HepG2 (cell line): Measurements from ENCODE around the gene BCL2L13. TPM values are rescaled to one million over a fixed set of nuclear protein-coding genes. Genes with fewer than 3 reads are reported as not detected.

ENCODE experiments used
- ATAC-seq: fragments of 200-7000 bp; cut with Tn5 transposase; 3 replicates; pipeline ENCODE4 v1.9.1; 2020; ENCODE audit warnings: mild to moderate bottlenecking, moderate library complexity
- BruUV-seq: library from RNA; stranded (reverse); fragments of 400-500 nt; replicated peaks from 2 replicates; lab custom pipeline; 2021; lab: Mats Ljungman, UMichigan
- CTCF ChIA-PET: fragments of 300-600 bp; formaldehyde crosslinking; extraction: SDS; loops from one replicate; lab custom pipeline; 2021; ENCODE audit warnings: low total read pairs, inconsistent platforms, low intra/inter-chr PET ratio; lab: Yijun Ruan, JAX
- POLR2A ChIA-PET: fragments of 350-600 bp; sonication (Branson Sonifier 250); formaldehyde crosslinking; loops from one replicate; lab custom pipeline; 2020; ENCODE audit warnings: antibody characterized with exemption, inconsistent platforms; lab: Yijun Ruan, JAX
- DNase-seq: peaks from one replicate; pipeline ENCODE4 v3.0.0-alpha.2; 2015; ENCODE audit warnings: low spot score
- FAIRE-seq: peaks from 3 replicates; lab custom pipeline; 2011; peaks lifted over from hg19 to GRCh38; lab: Jason Lieb, UNC
- H2AFZ ChIP-seq: one replicate; pipeline ENCODE4 v1.6.1; 2011; ENCODE audit warnings: low read length, inconsistent platforms
- H3K27ac ChIP-seq: fragments of 300-600 bp; 3 replicates; pipeline ENCODE4 v1.8.0; 2011; ENCODE audit warnings: mixed run types, mild to moderate bottlenecking, mixed read lengths, low read length, inconsistent platforms; ENCODE audit not compliant: insufficient read depth; ENCODE audit errors: extremely low read length
- H3K27me3 ChIP-seq, 2 experiments: fragments of 200-600 bp in 1 of 2; 2 replicates in 1 of 2; 3 replicates in 1 of 2; pipeline versions ENCODE4 v1.6.0 to v1.8.0; 2011; ENCODE audit warnings: low read length in 2 of 2, mild to moderate bottlenecking in 2 of 2, moderate library complexity in 2 of 2, inconsistent platforms in 1 of 2; ENCODE audit not compliant: insufficient read depth in 2 of 2, control insufficient read depth in 1 of 2
- H3K36me3 ChIP-seq, 2 experiments: fragments of 200-600 bp in 1 of 2; replicated peaks in 1 of 2; 2 replicates in 1 of 2; 3 replicates in 1 of 2; pipeline versions ENCODE4 v1.5.1 to v1.8.0; 2011; ENCODE audit warnings: low read length in 2 of 2, inconsistent platforms in 1 of 2; ENCODE audit not compliant: insufficient read depth in 2 of 2, control insufficient read depth in 1 of 2
- H3K4me1 ChIP-seq: 2 replicates; pipeline ENCODE4 v1.5.1; 2012; ENCODE audit warnings: low read length, inconsistent platforms; ENCODE audit not compliant: insufficient read depth
- H3K4me2 ChIP-seq: 2 replicates; pipeline ENCODE4 v1.6.0; 2011; ENCODE audit warnings: low read depth, low read length, inconsistent platforms
- H3K4me3 ChIP-seq, 3 experiments: fragments of 200-600 bp in 1 of 3; sonication (generic), shearing (Covaris generic) in 1 of 3; replicated peaks in 1 of 3; 2 replicates each; pipeline ENCODE4 v1.5.1; 2011 to 2016; ENCODE audit warnings: low read length in 3 of 3, inconsistent platforms in 2 of 3, low read depth in 2 of 3, mild to moderate bottlenecking in 2 of 3, control low read depth in 1 of 3, mixed read lengths in 1 of 3; ENCODE audit not compliant: insufficient read depth in 1 of 3
- H3K79me2 ChIP-seq: one replicate; pipeline ENCODE4 v1.6.1; 2011; ENCODE audit warnings: low read length, inconsistent platforms; ENCODE audit not compliant: insufficient read depth
- H3K9ac ChIP-seq: 2 replicates; pipeline ENCODE4 v1.6.0; 2011; ENCODE audit warnings: mild to moderate bottlenecking, low read depth, low read length, inconsistent platforms; ENCODE audit not compliant: insufficient read depth
- H3K9me3 ChIP-seq: 2 replicates; pipeline ENCODE4 v1.5.1; 2012; ENCODE audit warnings: mild to moderate bottlenecking, low read length
- H4K20me1 ChIP-seq: 2 replicates; pipeline ENCODE4 v1.6.0; 2011; ENCODE audit warnings: inconsistent platforms, mild to moderate bottlenecking, low read length, moderate library complexity; ENCODE audit not compliant: insufficient read depth
- FOSL2 ChIP-seq: sonication (generic); formaldehyde crosslinking; IDR thresholded peaks from 2 replicates; pipeline ENCODE4 v1.4.0; 2020; ENCODE audit warnings: missing genetic modification reagents
- FOXJ3 ChIP-seq: sonication (generic); formaldehyde crosslinking; IDR thresholded peaks from 2 replicates; pipeline ENCODE4 v1.4.0; 2020; ENCODE audit warnings: missing genetic modification reagents, mild to moderate bottlenecking, borderline replicate concordance
- HOXA3 ChIP-seq: sonication (generic); formaldehyde crosslinking; IDR thresholded peaks from 2 replicates; pipeline ENCODE4 v1.5.0; 2020; ENCODE audit warnings: missing genetic modification reagents
- NFKBIZ ChIP-seq: IDR thresholded peaks from 2 replicates; pipeline ENCODE4 v1.6.1; 2018; ENCODE audit warnings: missing genetic modification reagents, missing compliant biosample characterization
- PAF1 ChIP-seq: IDR thresholded peaks from 2 replicates; pipeline ENCODE4 v1.6.1; 2016; ENCODE audit warnings: missing genetic modification reagents, missing compliant biosample characterization
- RCOR2 ChIP-seq: IDR thresholded peaks from 2 replicates; pipeline ENCODE4 v1.6.1; 2016; ENCODE audit warnings: missing biosample characterization, missing genetic modification reagents
- SYNCRIP ChIP-seq: fragments of 200-400 bp; formaldehyde crosslinking; IDR thresholded peaks from 2 replicates; pipeline ENCODE4 v1.6.1; 2018; ENCODE audit warnings: mild to moderate bottlenecking, low read depth, low read length; ENCODE audit not compliant: insufficient read depth
- ZNF607 ChIP-seq: sonication (generic); formaldehyde crosslinking; IDR thresholded peaks from 2 replicates; pipeline ENCODE4 v1.5.1; 2020; ENCODE audit warnings: missing genetic modification reagents, mild to moderate bottlenecking, borderline replicate concordance
- WGBS: methylation state at CpG from one replicate; pipeline ENCODE4 v1.1.6; 2017; ENCODE audit warnings: low lambda C conversion rate; 5-methylcytosine and 5-hydroxymethylcytosine counted together
- in situ Hi-C: cut with HindIII; loops from 2 replicates; pipeline ENCODE4 v1.10.0; 2017; ENCODE audit warnings: low pct_unique_long_range_greater_than_20kb; ENCODE audit not compliant: extremely low pct_ligation_motif_present
- intact Hi-C: fragments of 100-400 bp; cut with micrococcal nuclease; formaldehyde crosslinking; loops from one replicate; pipeline ENCODE4 v1.10.0; 2022; ENCODE audit not compliant: unreplicated experiment
- polyA plus RNA-seq, 8 experiments: library from polyadenylated mRNA; depleted of rRNA in 3 of 8; stranded (reverse) in 7 of 8; unstranded in 1 of 8; fragments of >200 nt; fragmentation: Illumina TruSeq in 4 of 8; extraction: Trizol in 4 of 8; gene quantifications; 2 replicates each; pipeline versions ENCODE4 v1.2.1 to v1.2.3, GENCODE V29; 2011 to 2016; ENCODE audit warnings: low read depth in 4 of 8, missing spikeins in 1 of 8, mixed read lengths in 1 of 8; ENCODE audit not compliant: insufficient read depth in 1 of 8
- total RNA-seq, 5 experiments: library from RNA; depleted of rRNA; stranded (reverse); fragments of >200 nt; fragmentation: Illumina TruSeq; extraction: Trizol; gene quantifications; 2 replicates each; pipeline ENCODE4 v1.2.3, GENCODE V29; 2016; ENCODE audit warnings: low read depth in 1 of 5
- TF ChIP-seq, protein P1 (sequence below): conservative IDR thresholded peaks from 2 replicates; pipeline ENCODE4 v1.6.1; 2018; ENCODE audit warnings: missing genetic modification reagents
- TF ChIP-seq, protein P2 (sequence below): IDR thresholded peaks from 2 replicates; pipeline ENCODE4 v1.6.1; 2016; ENCODE audit warnings: low read depth, missing genetic modification reagents, missing compliant biosample characterization
- TF ChIP-seq, protein P3 (sequence below), 2 experiments: IDR thresholded peaks; 2 replicates each; pipeline ENCODE4 v1.6.1; 2011 to 2012; ENCODE audit warnings: low read length in 2 of 2, borderline replicate concordance in 1 of 2, low read depth in 1 of 2, mild to moderate bottlenecking in 1 of 2, moderate library complexity in 1 of 2

BCL2L13 gene
- total and polyA plus RNA-seq, 2 of the 13 experiments (the other 11 are each of a cell fraction or from before 2014, with no cell fraction given): 13.5 to 14.6 TPM

DNA sequence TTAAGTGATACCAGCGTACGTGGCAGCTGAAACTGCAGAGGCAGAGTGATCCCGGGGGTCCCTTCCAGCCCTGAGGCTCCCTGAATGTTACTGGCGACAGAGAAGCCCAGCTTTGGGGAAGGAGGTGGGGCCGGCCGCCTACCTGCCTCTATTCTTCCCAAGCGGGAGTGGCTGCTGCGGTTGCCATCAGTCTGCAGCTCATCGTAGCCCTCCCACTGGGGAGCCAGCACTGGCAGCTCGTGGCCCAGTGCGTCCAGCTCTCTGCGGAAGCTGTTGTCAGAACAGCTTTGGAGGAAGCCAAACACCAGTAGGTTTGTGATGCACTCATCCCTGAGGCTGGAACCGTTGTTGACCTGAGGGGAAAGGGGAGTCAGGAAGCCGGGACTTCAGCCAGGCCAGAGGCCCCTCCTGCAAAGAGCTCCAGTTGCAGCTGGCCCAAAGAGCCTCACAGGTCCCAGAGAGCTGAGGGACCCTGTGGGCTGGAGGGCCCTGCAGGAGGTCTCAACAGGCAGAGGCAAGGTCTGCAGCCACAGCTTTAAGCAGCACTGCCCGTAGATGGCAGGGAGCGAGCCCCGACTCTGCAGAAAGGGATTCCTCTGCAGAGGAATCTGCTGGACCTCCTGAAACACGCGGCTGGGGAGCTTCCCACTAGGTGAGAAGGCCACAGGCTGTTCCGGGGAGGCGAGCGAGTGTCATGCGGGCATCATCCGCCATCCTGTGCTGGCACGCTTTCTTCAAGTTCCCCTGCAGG is 105.3 kb downstream of the BCL2L13 start (continued):
- TF ChIP-seq, protein P1, sequence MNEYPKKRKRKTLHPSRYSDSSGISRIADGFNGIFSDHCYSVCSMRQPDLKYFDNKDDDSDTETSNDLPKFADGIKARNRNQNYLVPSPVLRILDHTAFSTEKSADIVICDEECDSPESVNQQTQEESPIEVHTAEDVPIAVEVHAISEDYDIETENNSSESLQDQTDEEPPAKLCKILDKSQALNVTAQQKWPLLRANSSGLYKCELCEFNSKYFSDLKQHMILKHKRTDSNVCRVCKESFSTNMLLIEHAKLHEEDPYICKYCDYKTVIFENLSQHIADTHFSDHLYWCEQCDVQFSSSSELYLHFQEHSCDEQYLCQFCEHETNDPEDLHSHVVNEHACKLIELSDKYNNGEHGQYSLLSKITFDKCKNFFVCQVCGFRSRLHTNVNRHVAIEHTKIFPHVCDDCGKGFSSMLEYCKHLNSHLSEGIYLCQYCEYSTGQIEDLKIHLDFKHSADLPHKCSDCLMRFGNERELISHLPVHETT (CRISPR knock-in tag): no peak

DNA sequence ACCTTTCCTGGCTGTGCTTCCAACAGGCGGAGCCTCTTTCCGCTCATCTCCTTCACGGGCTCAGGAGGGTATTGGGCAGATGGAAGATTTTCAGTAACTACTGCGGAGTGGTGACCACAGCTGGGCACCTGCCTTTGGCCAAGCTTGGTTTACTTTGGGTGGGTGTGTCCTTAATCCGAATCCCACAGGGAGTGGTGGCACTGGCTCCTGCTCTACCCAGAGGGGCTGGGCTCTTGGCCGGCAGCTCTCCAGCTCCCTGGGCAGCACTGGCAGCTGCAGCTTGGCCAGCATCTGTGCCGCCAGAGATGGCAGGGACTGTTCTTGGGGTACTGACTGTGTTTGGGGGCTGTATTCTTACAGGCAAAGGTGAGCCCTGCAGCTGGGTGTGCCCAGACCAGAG is 105.9 kb downstream of the BCL2L13 start:
- CTCF ChIA-PET: no interaction called here
- no peak for FAIRE-seq
- Histone ChIP-seq H3K36me3 (peaks cover 2 to 4% of the 10 kb centered on the region in 2 experiments; a peak in 3 of 5 replicates), H3K9ac (no peak overlapping the region), H4K20me1 (no peaks in the 10 kb centered on the region), H3K4me2 (no peak overlapping the region), H3K27me3 (no peaks in the 10 kb centered on the region), H3K27ac (no peak overlapping the region), H3K9me3 (no peaks in the 10 kb centered on the region)
- TF ChIP-seq ZNF607 (CRISPR knock-in tag): no peak
- no peak for TF ChIP-seq FOXJ3 (CRISPR knock-in tag)
- TF ChIP-seq, protein P2, sequence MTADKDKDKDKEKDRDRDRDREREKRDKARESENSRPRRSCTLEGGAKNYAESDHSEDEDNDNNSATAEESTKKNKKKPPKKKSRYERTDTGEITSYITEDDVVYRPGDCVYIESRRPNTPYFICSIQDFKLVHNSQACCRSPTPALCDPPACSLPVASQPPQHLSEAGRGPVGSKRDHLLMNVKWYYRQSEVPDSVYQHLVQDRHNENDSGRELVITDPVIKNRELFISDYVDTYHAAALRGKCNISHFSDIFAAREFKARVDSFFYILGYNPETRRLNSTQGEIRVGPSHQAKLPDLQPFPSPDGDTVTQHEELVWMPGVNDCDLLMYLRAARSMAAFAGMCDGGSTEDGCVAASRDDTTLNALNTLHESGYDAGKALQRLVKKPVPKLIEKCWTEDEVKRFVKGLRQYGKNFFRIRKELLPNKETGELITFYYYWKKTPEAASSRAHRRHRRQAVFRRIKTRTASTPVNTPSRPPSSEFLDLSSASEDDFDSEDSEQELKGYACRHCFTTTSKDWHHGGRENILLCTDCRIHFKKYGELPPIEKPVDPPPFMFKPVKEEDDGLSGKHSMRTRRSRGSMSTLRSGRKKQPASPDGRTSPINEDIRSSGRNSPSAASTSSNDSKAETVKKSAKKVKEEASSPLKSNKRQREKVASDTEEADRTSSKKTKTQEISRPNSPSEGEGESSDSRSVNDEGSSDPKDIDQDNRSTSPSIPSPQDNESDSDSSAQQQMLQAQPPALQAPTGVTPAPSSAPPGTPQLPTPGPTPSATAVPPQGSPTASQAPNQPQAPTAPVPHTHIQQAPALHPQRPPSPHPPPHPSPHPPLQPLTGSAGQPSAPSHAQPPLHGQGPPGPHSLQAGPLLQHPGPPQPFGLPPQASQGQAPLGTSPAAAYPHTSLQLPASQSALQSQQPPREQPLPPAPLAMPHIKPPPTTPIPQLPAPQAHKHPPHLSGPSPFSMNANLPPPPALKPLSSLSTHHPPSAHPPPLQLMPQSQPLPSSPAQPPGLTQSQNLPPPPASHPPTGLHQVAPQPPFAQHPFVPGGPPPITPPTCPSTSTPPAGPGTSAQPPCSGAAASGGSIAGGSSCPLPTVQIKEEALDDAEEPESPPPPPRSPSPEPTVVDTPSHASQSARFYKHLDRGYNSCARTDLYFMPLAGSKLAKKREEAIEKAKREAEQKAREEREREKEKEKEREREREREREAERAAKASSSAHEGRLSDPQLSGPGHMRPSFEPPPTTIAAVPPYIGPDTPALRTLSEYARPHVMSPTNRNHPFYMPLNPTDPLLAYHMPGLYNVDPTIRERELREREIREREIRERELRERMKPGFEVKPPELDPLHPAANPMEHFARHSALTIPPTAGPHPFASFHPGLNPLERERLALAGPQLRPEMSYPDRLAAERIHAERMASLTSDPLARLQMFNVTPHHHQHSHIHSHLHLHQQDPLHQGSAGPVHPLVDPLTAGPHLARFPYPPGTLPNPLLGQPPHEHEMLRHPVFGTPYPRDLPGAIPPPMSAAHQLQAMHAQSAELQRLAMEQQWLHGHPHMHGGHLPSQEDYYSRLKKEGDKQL (CRISPR knock-in tag): no peak
- TF ChIP-seq, protein P3, sequence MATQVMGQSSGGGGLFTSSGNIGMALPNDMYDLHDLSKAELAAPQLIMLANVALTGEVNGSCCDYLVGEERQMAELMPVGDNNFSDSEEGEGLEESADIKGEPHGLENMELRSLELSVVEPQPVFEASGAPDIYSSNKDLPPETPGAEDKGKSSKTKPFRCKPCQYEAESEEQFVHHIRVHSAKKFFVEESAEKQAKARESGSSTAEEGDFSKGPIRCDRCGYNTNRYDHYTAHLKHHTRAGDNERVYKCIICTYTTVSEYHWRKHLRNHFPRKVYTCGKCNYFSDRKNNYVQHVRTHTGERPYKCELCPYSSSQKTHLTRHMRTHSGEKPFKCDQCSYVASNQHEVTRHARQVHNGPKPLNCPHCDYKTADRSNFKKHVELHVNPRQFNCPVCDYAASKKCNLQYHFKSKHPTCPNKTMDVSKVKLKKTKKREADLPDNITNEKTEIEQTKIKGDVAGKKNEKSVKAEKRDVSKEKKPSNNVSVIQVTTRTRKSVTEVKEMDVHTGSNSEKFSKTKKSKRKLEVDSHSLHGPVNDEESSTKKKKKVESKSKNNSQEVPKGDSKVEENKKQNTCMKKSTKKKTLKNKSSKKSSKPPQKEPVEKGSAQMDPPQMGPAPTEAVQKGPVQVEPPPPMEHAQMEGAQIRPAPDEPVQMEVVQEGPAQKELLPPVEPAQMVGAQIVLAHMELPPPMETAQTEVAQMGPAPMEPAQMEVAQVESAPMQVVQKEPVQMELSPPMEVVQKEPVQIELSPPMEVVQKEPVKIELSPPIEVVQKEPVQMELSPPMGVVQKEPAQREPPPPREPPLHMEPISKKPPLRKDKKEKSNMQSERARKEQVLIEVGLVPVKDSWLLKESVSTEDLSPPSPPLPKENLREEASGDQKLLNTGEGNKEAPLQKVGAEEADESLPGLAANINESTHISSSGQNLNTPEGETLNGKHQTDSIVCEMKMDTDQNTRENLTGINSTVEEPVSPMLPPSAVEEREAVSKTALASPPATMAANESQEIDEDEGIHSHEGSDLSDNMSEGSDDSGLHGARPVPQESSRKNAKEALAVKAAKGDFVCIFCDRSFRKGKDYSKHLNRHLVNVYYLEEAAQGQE (IDR thresholded peaks at IDR 0.05; ENCODE audit: borderline replicate concordance in 1 of 2, low read depth in 1 of 2, low read length in 2 of 2): no peak
- no peak for TF ChIP-seq RCOR2 (CRISPR knock-in tag)
- TF ChIP-seq SYNCRIP: no peak
- TF ChIP-seq NFKBIZ (CRISPR knock-in tag): no peak
- TF ChIP-seq PAF1 (CRISPR knock-in tag): no peak
- no peak for TF ChIP-seq FOSL2
- TF ChIP-seq HOXA3: no peak
- TF ChIP-seq, all 625 proteins: peak for 0
- WGBS: 98% methylated on average over 5 of the region's 7 CpGs
- POLR2A ChIA-PET: interaction anchor here (0.9 kb wide), 1 partner anchor 36 kb away, joined by 3 read pairs; no protein-coding TSS in a partner anchor
- Histone ChIP-seq H3K4me3 (no peak overlapping the region), H3K79me2 (no peaks in the 10 kb centered on the region), H2AFZ (no peak overlapping the region), H3K4me1 (no peaks in the 10 kb centered on the region)
- ATAC-seq (no peak), DNase-seq (no peak)
- intact Hi-C loops (loop anchor here (5.0 kb wide), 1 partner anchor 187 kb away; no protein-coding TSS in a partner anchor), in situ Hi-C loops (loop anchor here (5.0 kb wide), 1 partner anchor 38 kb away; no protein-coding TSS in a partner anchor)
- no TSS peak for BruUV-seq
